ENCODE data around the gene CAPN7. TPM values are rescaled to one million over a fixed set of nuclear protein-coding genes. Genes with fewer than 3 reads are reported as not detected.

Gene CAPN7
- total RNA-seq, 1 experiment from 2014 or later: 40.3 TPM

DNA sequence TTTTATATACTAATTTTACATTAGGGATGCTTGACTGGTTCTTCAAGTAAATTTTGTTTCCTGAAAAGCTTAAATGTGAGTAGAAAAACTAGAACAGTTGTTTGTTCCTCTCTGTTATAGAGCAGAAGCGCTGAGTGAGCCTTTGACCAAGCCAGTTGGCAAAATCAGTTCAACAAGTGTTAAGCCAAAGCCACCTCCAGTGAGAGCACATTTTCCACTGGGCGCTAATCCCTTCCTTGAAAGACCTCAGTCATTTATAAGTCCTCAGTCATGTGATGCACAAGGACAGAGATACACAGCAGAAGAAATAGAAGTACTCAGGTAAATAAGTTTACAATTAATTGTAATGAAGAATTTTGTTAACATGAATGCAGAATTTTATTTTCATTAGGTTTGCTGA, 14.6 kb downstream of the CAPN7 start:
- Histone ChIP-seq H3K4me1 (no peaks in the 10 kb centered on the region), H3K27me3 (replicated peaks; ENCODE audit: control insufficient read depth, insufficient read depth, low read length) (no peaks in the 10 kb centered on the region), H3K4me3 (ENCODE audit: low read depth, low read length) (no peak overlapping the region), H3K9me3 (no peaks in the 10 kb centered on the region), H3K36me3 (ENCODE audit: control insufficient read depth, insufficient read depth, low read length) (peaks cover 1% of the 10 kb centered on the region)
- Mint-ChIP-seq H3K4me1 (ENCODE audit: low read depth, unreplicated experiment) (no peaks in the 10 kb centered on the region), H3K9me3 (ENCODE audit: unreplicated experiment) (no peaks in the 10 kb centered on the region), H3K4me3 (ENCODE audit: unreplicated experiment) (no peak overlapping the region), H3K27me3 (ENCODE audit: insufficient read depth, unreplicated experiment) (no peaks in the 10 kb centered on the region), H3K27ac (ENCODE audit: unreplicated experiment) (no peak overlapping the region), H3K36me3 (ENCODE audit: insufficient read depth, unreplicated experiment) (peaks cover 70% of the 10 kb centered on the region)
- POLR2A ChIA-PET: no interaction called here
- no TSS peak for BruUV-seq (replicated peaks)
- CTCF ChIA-PET: no interaction called here
- intact Hi-C loops (cut with micrococcal nuclease; ENCODE audit: unreplicated experiment): no loop called here
- TF ChIP-seq, protein P1, sequence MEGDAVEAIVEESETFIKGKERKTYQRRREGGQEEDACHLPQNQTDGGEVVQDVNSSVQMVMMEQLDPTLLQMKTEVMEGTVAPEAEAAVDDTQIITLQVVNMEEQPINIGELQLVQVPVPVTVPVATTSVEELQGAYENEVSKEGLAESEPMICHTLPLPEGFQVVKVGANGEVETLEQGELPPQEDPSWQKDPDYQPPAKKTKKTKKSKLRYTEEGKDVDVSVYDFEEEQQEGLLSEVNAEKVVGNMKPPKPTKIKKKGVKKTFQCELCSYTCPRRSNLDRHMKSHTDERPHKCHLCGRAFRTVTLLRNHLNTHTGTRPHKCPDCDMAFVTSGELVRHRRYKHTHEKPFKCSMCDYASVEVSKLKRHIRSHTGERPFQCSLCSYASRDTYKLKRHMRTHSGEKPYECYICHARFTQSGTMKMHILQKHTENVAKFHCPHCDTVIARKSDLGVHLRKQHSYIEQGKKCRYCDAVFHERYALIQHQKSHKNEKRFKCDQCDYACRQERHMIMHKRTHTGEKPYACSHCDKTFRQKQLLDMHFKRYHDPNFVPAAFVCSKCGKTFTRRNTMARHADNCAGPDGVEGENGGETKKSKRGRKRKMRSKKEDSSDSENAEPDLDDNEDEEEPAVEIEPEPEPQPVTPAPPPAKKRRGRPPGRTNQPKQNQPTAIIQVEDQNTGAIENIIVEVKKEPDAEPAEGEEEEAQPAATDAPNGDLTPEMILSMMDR (IDR thresholded peaks at IDR 0.05; ENCODE audit: insufficient read depth in 1 of 2, low read depth in 1 of 2, low read length in 1 of 2, severe bottlenecking in 1 of 2, unreplicated experiment in 1 of 2): no peak
- DNase-seq: no peak

- TF ChIP-seq, protein P1 (IDR thresholded peaks at IDR 0.05; ENCODE audit: insufficient read depth in 1 of 2, low read depth in 1 of 2, low read length in 1 of 2, severe bottlenecking in 1 of 2, unreplicated experiment in 1 of 2): no peak
- Mint-ChIP-seq H3K36me3 (ENCODE audit: insufficient read depth, unreplicated experiment) (peaks cover 61% of the 10 kb centered on the region), H3K27ac (ENCODE audit: unreplicated experiment) (no peak overlapping the region), H3K4me3 (ENCODE audit: unreplicated experiment) (no peak overlapping the region), H3K4me1 (ENCODE audit: low read depth, unreplicated experiment) (no peaks in the 10 kb centered on the region), H3K27me3 (ENCODE audit: insufficient read depth, unreplicated experiment) (no peaks in the 10 kb centered on the region), H3K9me3 (ENCODE audit: unreplicated experiment) (no peaks in the 10 kb centered on the region)
- Histone ChIP-seq H3K36me3 (ENCODE audit: control insufficient read depth, insufficient read depth, low read length) (peaks cover 1% of the 10 kb centered on the region), H3K9me3 (no peaks in the 10 kb centered on the region), H3K4me3 (ENCODE audit: low read depth, low read length) (no peak overlapping the region), H3K27me3 (replicated peaks; ENCODE audit: control insufficient read depth, insufficient read depth, low read length) (no peaks in the 10 kb centered on the region), H3K4me1 (no peaks in the 10 kb centered on the region)
- ChIA-PET POLR2A (interaction anchor here (1.1 kb wide), 1 partner anchor 16 kb away, joined by 4 read pairs; the partner anchor contains the start of gene CAPN7), CTCF (interaction anchor here (1.2 kb wide), 1 partner anchor 16 kb away, joined by 6 read pairs; the partner anchor contains the start of gene CAPN7)
- no peak for DNase-seq
- intact Hi-C loops (cut with micrococcal nuclease; ENCODE audit: unreplicated experiment): no loop called here
- BruUV-seq (replicated peaks): no TSS peak
These were observed 15.7 kb downstream of the CAPN7 start for GRCh38 chr3:15221574-15222217.

DNA sequence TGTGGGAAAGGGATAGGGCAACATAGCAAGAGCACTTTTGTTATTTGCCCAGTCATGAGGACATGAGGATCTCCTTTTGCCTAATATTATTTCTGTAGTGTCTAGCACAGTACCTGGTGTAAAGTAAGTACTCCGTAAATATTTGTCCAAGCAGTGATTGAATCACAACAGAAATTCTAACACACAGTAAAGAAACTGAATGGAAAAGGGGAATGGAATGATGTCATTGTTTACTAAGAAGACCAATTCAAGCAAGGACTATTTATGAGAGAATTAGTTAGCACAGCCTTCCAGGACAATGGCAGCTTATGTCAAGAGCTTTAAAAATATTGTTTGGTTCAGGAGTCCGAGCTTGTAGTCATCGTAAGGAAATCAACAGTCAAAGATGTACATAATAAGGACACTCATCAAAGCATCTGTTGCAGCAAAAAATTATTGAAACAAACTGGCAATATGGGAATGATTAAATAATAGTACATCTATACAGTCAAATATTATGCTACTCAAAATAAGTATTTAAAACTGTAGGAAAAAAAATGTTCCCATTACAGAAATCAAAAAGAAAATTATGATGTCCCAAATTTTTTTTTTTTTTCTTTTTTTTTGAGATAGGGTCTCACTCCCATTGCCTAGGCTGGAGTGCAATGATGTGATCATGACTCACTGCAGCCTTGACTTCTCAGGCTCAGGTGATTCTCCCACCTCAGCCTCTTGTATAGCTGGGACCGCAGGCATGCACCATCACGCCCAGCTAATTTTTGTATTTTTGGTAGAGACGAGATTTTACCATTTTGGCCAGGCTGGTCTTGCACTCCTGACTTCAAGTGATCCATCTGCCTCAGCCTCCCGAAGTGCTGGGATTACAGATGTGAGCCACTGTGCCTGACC, 17.9 kb downstream of the CAPN7 start:
- Histone ChIP-seq H3K9me3 (no peaks in the 10 kb centered on the region), H3K36me3 (ENCODE audit: control insufficient read depth, insufficient read depth, low read length) (peaks cover 1% of the 10 kb centered on the region), H3K4me3 (ENCODE audit: low read depth, low read length) (no peak overlapping the region), H3K27me3 (replicated peaks; ENCODE audit: control insufficient read depth, insufficient read depth, low read length) (no peaks in the 10 kb centered on the region), H3K4me1 (no peaks in the 10 kb centered on the region)
- CTCF ChIA-PET: no interaction called here
- H3K27ac Mint-ChIP-seq (ENCODE audit: unreplicated experiment): no peak overlapping the region
- peaks cover 43% of the 10 kb centered on the region for H3K36me3 Mint-ChIP-seq (ENCODE audit: insufficient read depth, unreplicated experiment)
- no peaks in the 10 kb centered on the region for H3K4me1 Mint-ChIP-seq (ENCODE audit: low read depth, unreplicated experiment)
- no peak for DNase-seq
- no peaks in the 10 kb centered on the region for H3K27me3 Mint-ChIP-seq (ENCODE audit: insufficient read depth, unreplicated experiment)
- POLR2A ChIA-PET: no interaction called here
- TF ChIP-seq, protein P1 (IDR thresholded peaks at IDR 0.05; ENCODE audit: insufficient read depth in 1 of 2, low read depth in 1 of 2, low read length in 1 of 2, severe bottlenecking in 1 of 2, unreplicated experiment in 1 of 2): no peak
- BruUV-seq (replicated peaks): no TSS peak
- intact Hi-C loops (cut with micrococcal nuclease; ENCODE audit: unreplicated experiment): no loop called here
- no peaks in the 10 kb centered on the region for H3K9me3 Mint-ChIP-seq (ENCODE audit: unreplicated experiment)
- no peak overlapping the region for H3K4me3 Mint-ChIP-seq (ENCODE audit: unreplicated experiment)

Data from Caco-2 (cell line).